ENCODE measurements around the gene AOC3.
"Not testable (repeated sequence)": the region's sequence is repeated elsewhere in the genome, so short reads cannot be mapped to it uniquely, and the experiment has no call there.

AOC3 gene

DNA sequence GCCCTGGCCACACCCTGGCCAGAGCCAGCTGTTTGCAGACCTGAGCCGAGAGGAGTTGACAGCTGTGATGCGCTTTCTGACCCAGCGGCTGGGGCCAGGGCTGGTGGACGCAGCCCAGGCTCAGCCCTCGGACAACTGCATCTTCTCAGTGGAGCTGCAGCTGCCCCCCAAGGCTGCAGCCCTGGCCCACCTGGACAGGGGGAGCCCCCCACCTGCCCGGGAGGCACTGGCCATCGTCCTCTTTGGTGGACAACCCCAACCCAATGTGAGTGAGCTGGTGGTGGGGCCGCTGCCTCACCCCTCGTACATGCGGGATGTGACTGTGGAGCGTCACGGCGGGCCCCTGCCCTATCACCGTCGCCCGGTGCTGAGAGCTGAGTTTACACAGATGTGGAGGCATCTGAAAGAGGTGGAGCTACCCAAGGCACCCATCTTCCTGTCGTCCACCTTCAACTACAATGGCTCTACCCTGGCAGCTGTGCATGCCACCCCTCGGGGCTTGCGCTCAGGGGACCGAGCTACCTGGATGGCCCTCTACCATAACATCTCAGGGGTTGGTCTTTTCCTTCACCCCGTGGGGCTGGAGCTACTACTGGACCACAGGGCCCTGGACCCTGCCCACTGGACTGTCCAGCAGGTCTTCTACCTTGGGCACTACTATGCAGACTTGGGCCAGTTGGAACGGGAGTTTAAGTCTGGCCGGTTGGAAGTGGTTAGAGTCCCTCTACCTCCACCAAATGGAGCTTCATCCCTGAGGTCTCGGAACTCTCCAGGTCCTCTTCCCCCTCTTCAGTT lies 6.0 kb upstream of the AOC3 start:
- no peak for DNase-seq

GRCh38 chr17:42845556-42845917 lies 5.5 kb upstream of the AOC3 start:
- no peak for DNase-seq

GRCh38 chr17:42845918-42846593 lies 4.9 kb upstream of the AOC3 start:
- no peak for DNase-seq

DNA sequence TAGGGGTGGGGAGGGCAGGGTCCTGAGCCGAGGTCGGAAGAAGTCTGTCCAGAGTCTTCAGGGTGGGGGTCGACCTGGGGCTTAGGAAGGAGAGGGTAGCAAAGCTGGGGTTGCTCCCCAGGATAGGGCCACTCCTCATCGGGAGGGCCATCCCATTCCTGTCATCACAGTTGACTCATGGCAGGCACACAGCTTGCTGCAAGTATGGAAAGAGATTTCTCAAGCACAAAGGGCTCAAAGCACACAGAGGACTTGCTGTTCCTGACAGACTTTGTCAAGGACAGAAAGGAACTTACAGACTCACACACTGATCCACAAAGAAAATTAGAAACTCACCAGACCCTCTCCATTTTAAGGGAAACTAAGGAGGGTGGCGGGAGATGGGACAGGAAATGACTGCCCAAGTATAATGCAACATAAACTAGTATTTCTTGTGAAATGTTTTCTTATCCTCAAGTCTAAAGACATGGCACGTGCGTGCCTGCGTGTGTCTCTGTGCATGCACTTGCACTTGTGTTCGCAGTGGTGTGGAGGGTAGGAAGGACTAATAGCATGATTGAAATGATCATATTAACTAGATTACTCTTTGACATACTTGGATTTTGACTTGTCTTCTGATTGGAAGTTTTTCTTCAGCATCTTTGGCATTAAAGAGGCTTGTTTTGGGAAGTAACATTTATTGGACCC lies 4.3 kb upstream of the AOC3 start:
- no peak for DNase-seq

DNA sequence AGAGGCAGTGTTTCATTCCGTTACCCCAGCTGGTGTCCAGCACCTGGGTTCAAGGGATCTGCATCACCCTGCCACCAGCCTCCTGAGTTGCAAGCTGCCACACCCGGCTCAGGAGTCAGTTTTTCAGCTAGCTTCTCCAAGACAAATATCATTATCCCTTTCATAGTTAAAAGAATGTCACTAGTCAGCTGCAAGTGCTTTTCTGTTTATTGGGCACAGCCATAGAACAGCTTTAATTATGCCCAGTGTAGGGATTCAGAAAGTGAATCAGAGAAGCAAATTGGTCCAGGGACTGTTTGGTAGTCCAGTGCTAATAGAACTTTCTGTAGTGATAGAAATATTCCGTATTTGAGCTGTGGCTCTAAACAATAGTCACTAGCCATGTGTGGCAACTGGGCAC lies 2.9 kb upstream of the AOC3 start:
- no peak for DNase-seq

DNA sequence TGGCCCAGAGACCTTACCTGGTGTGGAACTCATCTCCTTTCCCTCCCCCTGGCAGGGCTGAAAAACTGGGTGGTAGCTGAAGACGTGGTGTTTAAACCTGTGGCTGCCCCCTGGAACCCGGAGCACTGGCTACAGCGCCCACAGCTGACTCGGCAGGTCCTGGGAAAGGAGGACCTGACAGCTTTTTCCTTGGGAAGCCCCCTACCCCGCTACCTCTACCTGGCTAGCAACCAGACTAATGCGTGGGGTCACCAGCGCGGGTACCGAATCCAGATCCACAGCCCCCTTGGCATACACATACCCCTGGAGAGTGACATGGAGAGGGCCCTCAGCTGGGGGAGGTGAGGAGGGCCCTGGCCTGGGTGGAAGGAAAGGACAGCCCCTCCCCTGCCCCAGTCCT lies 2.0 kb upstream of the AOC3 start:
- DNase-seq = no peak

DNA sequence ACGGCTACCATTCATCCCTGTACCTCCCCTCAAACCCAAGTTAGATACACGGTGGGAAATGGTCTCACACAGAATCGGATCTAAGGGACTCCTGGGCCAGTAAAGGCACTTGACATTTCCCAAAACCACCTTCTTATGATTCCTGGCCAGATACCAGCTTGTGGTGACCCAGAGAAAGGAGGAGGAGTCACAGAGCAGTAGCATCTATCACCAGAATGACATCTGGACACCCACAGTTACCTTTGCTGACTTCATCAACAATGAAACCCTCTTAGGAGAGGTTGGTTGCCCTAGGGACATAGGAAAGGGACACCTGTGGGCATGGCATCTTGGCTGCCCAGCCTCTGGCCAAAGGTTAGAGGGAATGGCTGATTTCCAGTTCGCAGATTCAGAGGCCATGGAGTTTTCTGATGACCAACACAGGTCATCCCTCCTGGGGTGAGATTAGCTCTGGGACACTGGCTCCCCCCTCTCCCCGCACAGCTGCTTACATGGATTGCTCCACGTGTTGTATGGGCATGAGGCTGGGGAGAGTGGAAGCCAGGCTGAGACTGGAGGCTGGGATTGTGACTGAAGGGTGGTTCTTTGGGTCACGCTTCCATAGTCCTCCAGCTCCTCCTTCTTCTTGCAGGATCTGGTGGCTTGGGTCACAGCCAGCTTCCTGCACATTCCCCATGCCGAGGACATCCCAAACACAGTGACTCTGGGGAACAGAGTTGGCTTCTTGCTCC lies 1.4 kb upstream of the AOC3 start:
- DNase-seq = no peak

DNA sequence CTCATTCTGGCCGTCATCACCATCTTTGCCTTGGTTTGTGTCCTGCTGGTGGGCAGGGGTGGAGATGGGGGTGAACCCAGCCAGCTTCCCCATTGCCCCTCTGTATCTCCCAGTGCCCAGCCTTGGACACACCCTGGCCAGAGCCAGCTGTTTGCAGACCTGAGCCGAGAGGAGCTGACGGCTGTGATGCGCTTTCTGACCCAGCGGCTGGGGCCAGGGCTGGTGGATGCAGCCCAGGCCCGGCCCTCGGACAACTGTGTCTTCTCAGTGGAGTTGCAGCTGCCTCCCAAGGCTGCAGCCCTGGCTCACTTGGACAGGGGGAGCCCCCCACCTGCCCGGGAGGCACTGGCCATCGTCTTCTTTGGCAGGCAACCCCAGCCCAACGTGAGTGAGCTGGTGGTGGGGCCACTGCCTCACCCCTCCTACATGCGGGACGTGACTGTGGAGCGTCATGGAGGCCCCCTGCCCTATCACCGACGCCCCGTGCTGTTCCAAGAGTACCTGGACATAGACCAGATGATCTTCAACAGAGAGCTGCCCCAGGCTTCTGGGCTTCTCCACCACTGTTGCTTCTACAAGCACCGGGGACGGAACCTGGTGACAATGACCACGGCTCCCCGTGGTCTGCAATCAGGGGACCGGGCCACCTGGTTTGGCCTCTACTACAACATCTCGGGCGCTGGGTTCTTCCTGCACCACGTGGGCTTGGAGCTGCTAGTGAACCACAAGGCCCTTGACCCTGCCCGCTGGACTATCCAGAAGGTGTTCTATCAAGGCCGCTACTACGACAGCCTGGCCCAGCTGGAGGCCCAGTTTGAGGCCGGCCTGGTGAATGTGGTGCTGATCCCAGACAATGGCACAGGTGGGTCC lies 607 bp downstream of the AOC3 start:
- not testable (repeated sequence) for DNase-seq

GRCh38 chr17:42852351-42852750 lies 1.4 kb downstream of the AOC3 start:
- DNase-seq = no peak

- DNase-seq = no peak
Observed at GRCh38 chr17:42853004-42853403, 2.0 kb downstream of the AOC3 start.

GRCh38 chr17:42853597-42853967 lies 2.6 kb downstream of the AOC3 start:
- DNase-seq = no peak

DNA sequence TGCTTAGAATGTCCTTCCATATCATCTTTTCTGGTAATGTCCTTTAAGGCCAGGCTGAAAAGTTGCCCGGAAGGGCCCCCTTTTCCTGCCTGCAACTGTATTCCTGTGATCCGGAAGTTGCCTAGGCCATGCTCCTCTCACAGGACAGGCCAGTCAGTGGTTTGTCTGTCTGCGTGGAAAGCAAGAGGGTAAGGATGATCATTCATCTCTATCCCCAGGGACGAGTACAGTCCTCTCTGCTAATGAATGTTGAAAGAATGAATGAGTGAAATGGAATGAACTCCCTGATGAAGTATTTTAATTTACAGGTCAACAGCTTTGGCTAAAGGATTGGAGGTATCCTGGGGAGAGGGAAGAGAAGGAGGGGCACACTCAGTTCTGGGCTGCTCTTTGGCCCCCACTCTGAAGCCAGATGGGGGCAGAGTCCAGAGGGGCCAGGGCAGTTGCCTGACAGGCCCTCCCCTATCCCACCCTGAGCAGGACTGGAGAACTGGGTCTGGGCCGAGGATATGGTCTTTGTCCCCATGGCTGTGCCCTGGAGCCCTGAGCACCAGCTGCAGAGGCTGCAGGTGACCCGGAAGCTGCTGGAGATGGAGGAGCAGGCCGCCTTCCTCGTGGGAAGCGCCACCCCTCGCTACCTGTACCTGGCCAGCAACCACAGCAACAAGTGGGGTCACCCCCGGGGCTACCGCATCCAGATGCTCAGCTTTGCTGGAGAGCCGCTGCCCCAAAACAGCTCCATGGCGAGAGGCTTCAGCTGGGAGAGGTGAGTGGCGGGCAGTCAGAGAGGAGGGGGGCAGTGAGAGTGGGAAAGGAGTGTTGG lies 3.2 kb downstream of the AOC3 start:
- no peak for DNase-seq

DNA sequence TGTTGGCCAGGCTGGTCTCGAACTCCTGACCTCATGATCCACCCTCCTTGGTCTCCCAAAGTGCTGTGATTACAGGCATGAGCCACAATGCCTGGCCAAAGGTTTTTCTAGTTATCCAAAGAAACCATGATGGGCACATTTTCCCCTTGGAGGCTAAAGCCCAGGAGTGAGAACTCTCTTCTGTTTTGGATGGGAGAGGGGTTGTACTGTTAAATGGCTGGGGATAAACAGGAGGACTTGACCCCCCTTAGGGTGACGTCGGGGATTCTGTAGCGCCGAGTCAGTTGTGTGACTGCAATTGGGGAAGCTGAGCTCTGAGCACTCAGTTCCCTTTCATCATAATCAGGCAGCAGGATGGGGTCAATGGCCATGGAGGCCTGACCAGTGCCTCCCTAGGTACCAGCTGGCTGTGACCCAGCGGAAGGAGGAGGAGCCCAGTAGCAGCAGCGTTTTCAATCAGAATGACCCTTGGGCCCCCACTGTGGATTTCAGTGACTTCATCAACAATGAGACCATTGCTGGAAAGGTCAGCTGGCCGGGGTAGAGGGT lies 4.1 kb downstream of the AOC3 start:
- DNase-seq = no peak

DNA sequence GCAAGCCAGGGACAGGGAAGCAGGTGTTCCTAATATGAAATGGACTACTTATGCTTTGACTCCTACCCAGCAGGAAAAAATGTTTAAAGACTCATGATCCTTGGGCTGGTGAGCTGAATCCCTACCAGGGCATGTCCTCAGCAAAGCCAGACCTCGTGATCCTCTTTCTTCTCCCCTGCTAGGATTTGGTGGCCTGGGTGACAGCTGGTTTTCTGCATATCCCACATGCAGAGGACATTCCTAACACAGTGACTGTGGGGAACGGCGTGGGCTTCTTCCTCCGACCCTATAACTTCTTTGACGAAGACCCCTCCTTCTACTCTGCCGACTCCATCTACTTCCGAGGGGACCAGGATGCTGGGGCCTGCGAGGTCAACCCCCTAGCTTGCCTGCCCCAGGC lies 5.1 kb downstream of the AOC3 start:
- DNase-seq = not testable (repeated sequence)

DNA sequence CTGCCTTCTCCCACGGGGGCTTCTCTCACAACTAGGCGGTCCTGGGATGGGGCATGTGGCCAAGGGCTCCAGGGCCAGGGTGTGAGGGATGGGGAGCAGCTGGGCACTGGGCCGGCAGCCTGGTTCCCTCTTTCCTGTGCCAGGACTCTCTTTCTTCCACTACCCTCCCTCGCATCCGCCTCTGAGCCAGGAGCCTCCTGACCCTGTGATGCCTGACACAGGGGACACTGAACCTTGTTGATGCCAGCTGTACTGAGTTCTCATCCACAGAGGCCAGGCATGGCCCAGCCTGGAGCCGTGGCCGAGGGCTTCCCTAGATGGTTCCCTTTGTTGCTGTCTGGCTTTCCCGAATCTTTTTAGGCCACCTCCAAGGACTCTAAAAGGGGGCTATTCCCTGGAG lies 5.5 kb downstream of the AOC3 start:
- not testable (repeated sequence) for DNase-seq

GRCh38 chr17:42857389-42857788 lies 6.4 kb downstream of the AOC3 start:
- no peak for DNase-seq

- DNase-seq = no peak
Observed at GRCh38 chr17:42865638-42866094, 14.7 kb downstream of the AOC3 start.

DNA sequence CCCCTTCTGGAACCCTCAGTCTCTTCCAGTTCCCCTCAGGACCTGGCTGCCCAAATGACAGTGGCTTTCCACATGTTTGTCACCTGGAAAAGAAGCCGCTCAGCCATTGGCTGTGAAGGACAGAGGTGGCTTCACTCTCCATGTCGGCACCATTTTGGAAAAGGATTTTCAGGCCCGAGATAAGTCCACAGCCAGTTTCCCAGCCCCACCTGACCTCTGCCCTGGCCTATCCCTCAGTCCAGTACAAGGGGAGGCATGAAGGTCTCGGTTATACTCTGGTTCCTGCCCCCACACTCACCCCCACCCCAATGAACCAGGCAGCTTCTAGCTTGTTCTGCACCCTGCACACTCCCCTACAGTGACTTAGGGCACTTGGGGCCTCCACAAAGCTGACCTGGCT lies 15.2 kb downstream of the AOC3 start:
- DNase-seq = no peak

- no peak for DNase-seq
Observed at GRCh38 chr17:42866631-42867575, 15.9 kb downstream of the AOC3 start.

Data from cortex of kidney (tissue), 1 donor.